Measurements from ENCODE around the gene TGFBR3L.

- TF ChIP-seq SNAI2 (CRISPR knock-in tag; IDR thresholded peaks at IDR 0.05) (no peak), GLIS3 (CRISPR knock-in tag; IDR thresholded peaks at IDR 0.05) (no peak), OSR1 (CRISPR knock-in tag; IDR thresholded peaks at IDR 0.05) (no peak), PPARA (CRISPR knock-in tag; IDR thresholded peaks at IDR 0.05; ENCODE audit: borderline replicate concordance) (no peak), ZFP3 (CRISPR knock-in tag; IDR thresholded peaks at IDR 0.05) (no peak)
- TF ChIP-seq, protein P1, sequence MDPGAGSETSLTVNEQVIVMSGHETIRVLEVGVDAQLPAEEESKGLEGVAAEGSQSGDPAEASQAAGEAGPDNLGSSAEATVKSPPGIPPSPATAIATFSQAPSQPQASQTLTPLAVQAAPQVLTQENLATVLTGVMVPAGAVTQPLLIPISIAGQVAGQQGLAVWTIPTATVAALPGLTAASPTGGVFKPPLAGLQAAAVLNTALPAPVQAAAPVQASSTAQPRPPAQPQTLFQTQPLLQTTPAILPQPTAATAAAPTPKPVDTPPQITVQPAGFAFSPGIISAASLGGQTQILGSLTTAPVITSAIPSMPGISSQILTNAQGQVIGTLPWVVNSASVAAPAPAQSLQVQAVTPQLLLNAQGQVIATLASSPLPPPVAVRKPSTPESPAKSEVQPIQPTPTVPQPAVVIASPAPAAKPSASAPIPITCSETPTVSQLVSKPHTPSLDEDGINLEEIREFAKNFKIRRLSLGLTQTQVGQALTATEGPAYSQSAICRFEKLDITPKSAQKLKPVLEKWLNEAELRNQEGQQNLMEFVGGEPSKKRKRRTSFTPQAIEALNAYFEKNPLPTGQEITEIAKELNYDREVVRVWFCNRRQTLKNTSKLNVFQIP (CRISPR knock-in tag; IDR thresholded peaks at IDR 0.05; ENCODE audit: borderline replicate concordance, low read depth), result no peak
Measured at GRCh38 chr19:7907122-7907521, 7.5 kb upstream of the TGFBR3L start.

Measured in SK-N-SH treated with all-trans-retinoic acid at 6 μM for 48 hours (cell line).